OCI-LY3 (cell line): ENCODE measurements around the gene CAPZB.

ENCODE experiments used
- CTCF ChIP-seq: fragments of 200-600, 300-600 bp; sonication (generic); IDR thresholded peaks from 2 replicates; pipeline ENCODE4 v1.5.1; 2014; ENCODE audit warnings: antibody characterized with exemption, low read length, low read depth
- EZH2phosphoT487 ChIP-seq: fragments of 200-600 bp; shearing (Covaris generic); IDR thresholded peaks from 2 replicates; pipeline ENCODE4 v1.6.1; 2018; ENCODE audit warnings: antibody characterized with exemption, mixed run types, low read depth

- TF ChIP-seq CTCF (no peak), EZH2phosphoT487 (no peak)
Observed at GRCh38 chr1:19465123-19465522, 20.2 kb downstream of the CAPZB start.
